ENCODE results near the gene HEYL. TPM values are rescaled to one million over a fixed set of nuclear protein-coding genes. Genes with fewer than 3 reads are reported as not detected.
A peak's percentile ranks its signal among the peaks of the same experiment; 100 is the strongest.

HEYL gene
- 4.9 and 5.0 TPM in 2 replicates for total RNA-seq
- long read RNA-seq, result 0 reads

DNA sequence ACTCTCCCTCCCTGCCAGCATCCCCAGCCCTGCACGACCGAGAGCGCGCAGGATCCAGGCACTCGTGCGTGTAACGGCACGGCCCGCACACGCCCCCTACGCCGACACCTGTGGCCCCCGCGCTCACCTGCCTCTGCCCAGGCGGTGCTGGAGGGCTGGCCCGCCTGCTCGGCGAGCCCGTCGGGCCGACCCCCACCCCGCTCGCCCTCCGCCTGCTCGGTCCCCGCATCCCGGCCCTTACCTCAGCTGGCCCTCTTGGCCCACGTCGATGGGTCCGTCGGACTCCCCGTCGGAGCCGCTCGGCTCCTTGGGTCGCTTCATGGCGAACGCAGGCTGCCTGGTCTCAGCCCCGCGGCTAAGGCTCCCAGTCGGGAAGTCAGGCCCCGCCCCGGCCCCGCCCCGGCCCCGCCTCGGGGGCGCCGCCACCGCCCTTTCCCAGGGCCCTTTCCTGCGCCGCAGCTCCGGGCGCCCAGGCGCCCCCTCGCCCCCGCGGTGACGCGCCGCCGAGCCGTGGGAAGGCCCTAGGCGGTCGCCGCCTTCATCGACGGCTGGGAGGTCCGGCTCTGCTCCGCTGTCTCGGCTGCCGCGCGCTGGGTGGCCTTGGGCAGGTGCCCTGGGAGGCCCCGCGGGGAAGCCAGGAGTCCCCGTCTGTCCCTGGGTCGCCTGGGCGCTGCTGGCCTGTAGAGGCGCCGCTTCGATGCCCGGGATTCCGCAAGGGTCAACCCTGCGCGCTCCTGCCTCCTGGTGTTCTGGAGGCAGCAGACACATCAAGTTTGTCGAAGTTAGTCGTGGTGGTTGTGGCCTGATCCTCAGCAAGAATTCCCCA lies at the start of gene HEYL:
Gene HEYL (minus strand): TSS at position 339 of the 826 bp plus-strand sequence. CDS start 18 bp downstream, at position 321.
- peaks cover 36% of the 10 kb centered on the region for H3K27me3 Mint-ChIP-seq (ENCODE audit: low read depth)
- H3K4me3 Mint-ChIP-seq, result peak within 1 kb of the TSS; percentile 90
- DNase-seq (ENCODE audit: low read depth, low spot score), result peak; percentile 52

GRCh38 chr1:39689214-39689613 lies 49.8 kb upstream of the HEYL start:
- H3K4me1 Mint-ChIP-seq, result peaks cover 15% of the 10 kb centered on the region
- H3K9me3 Mint-ChIP-seq, result no peaks in the 10 kb centered on the region
- H3K27ac Mint-ChIP-seq (ENCODE audit: unreplicated experiment), result no peak overlapping the region
- no peak overlapping the region for H3K4me3 Mint-ChIP-seq
- no peaks in the 10 kb centered on the region for H3K36me3 Mint-ChIP-seq (ENCODE audit: low read depth)
- peaks cover 89% of the 10 kb centered on the region for H3K27me3 Mint-ChIP-seq (ENCODE audit: low read depth)
- DNase-seq (ENCODE audit: low read depth, low spot score), result no peak
- TF ChIP-seq CTCF (conservative IDR thresholded peaks at IDR 0.05), result no peak

More for the DNA sequence above, at the start of gene HEYL:
- Mint-ChIP-seq H3K4me1 (peaks cover 44% of the 10 kb centered on the region), H3K27ac (ENCODE audit: unreplicated experiment) (no peak within 1 kb of the TSS), H3K36me3 (ENCODE audit: low read depth) (no peaks in the 10 kb centered on the region), H3K9me3 (no peaks in the 10 kb centered on the region)
- peak; percentile 55 for TF ChIP-seq CTCF (conservative IDR thresholded peaks at IDR 0.05)

DNA sequence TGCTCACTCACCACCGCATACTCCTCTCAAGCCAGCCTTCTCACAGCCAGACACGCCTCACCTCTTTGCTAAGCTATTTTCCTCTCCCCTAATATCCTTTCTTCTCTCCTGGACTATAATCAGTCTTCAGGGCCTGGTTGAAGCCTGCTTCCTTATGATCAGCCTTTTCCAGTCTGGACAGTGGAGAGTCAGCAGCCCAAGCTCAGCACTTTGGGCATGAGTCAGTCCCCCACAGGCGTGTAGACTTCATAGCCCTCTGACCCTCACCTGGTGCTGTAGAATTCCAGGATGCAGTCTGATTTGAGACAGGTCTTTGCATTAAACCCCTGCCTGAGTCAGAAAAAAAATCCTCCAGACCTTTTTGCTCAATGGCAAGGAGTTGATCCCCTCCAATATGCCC lies 49.3 kb upstream of the HEYL start:
- DNase-seq (ENCODE audit: low read depth, low spot score), result no peak
- Mint-ChIP-seq H3K27me3 (ENCODE audit: low read depth) (peaks cover 84% of the 10 kb centered on the region), H3K36me3 (ENCODE audit: low read depth) (no peaks in the 10 kb centered on the region), H3K9me3 (no peaks in the 10 kb centered on the region), H3K27ac (ENCODE audit: unreplicated experiment) (no peak overlapping the region), H3K4me1 (peaks cover 15% of the 10 kb centered on the region), H3K4me3 (no peak overlapping the region)
- no peak for TF ChIP-seq CTCF (conservative IDR thresholded peaks at IDR 0.05)

- H3K27me3 Mint-ChIP-seq (ENCODE audit: low read depth), result peaks cover 81% of the 10 kb centered on the region
- H3K36me3 Mint-ChIP-seq (ENCODE audit: low read depth), result no peaks in the 10 kb centered on the region
- DNase-seq (ENCODE audit: low read depth, low spot score), result no peak
- TF ChIP-seq CTCF (conservative IDR thresholded peaks at IDR 0.05), result no peak
- H3K4me3 Mint-ChIP-seq, result no peak overlapping the region
- H3K27ac Mint-ChIP-seq (ENCODE audit: unreplicated experiment), result no peak overlapping the region
- H3K4me1 Mint-ChIP-seq, result peaks cover 15% of the 10 kb centered on the region
- H3K9me3 Mint-ChIP-seq, result no peaks in the 10 kb centered on the region
Observed at GRCh38 chr1:39687243-39687642, 47.8 kb upstream of the HEYL start.

DNA sequence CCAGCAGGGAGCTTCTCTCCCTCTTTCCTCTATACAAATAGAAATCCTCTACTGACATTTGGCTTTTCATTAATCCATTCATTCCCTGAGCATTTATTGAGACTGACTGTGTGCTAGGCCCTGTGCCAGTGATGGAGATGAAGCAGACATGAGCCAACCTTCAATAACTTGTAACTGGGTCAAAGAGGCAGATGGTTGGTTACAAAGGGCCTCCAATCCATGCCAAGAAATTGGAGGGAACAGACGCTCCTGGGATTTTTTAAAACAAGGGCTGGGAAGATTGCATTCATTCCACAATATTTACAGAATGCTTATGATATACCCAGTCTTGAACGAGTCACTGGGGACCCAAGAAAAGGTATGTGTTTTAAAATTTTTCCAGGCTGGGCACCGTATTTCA lies 45.6 kb upstream of the HEYL start:
- peaks cover 78% of the 10 kb centered on the region for H3K27me3 Mint-ChIP-seq (ENCODE audit: low read depth)
- peaks cover 9% of the 10 kb centered on the region for H3K4me1 Mint-ChIP-seq
- H3K27ac Mint-ChIP-seq (ENCODE audit: unreplicated experiment), result no peak overlapping the region
- no peaks in the 10 kb centered on the region for H3K36me3 Mint-ChIP-seq (ENCODE audit: low read depth)
- no peak for TF ChIP-seq CTCF (conservative IDR thresholded peaks at IDR 0.05)
- H3K9me3 Mint-ChIP-seq, result no peaks in the 10 kb centered on the region
- DNase-seq (ENCODE audit: low read depth, low spot score), result no peak
- H3K4me3 Mint-ChIP-seq, result no peak overlapping the region

All from neural crest cell (in vitro differentiated cells).